ENCODE results near the gene ESYT2.

The ESYT2 gene

GRCh38 chr7:158795272-158795671, 34.0 kb downstream of the ESYT2 start:
- DNase-seq: no peak

GRCh38 chr7:158791107-158791506, 38.2 kb downstream of the ESYT2 start:
- DNase-seq: no peak

- DNase-seq: no peak
Measured at GRCh38 chr7:158789842-158790241, 39.5 kb downstream of the ESYT2 start.

GRCh38 chr7:158786898-158787297, 42.4 kb downstream of the ESYT2 start:
- DNase-seq: no peak

- DNase-seq: no peak
Measured at GRCh38 chr7:158784270-158784669, 45.0 kb downstream of the ESYT2 start.

- peak; percentile 28 for DNase-seq
Measured at GRCh38 chr7:158783595-158783994, 45.7 kb downstream of the ESYT2 start.

GRCh38 chr7:158782761-158783401, 46.4 kb downstream of the ESYT2 start:
- DNase-seq: no peak

- DNase-seq: no peak
Measured at GRCh38 chr7:158781974-158782664, 47.2 kb downstream of the ESYT2 start.

GRCh38 chr7:158781217-158781973, 47.9 kb downstream of the ESYT2 start:
- DNase-seq: no peak

- DNase-seq: no peak
Measured at GRCh38 chr7:158779061-158780000, 50.0 kb downstream of the ESYT2 start.

- DNase-seq: no peak
Measured at GRCh38 chr7:158778471-158778870, 50.8 kb downstream of the ESYT2 start.

- DNase-seq: no peak
Measured at GRCh38 chr7:158777793-158778192, 51.5 kb downstream of the ESYT2 start.

- DNase-seq: no peak
Measured at GRCh38 chr7:158776474-158776873, 52.8 kb downstream of the ESYT2 start.

- DNase-seq: no peak
Measured at GRCh38 chr7:158774952-158775351, 54.4 kb downstream of the ESYT2 start.

GRCh38 chr7:158772916-158773315, 56.4 kb downstream of the ESYT2 start:
- no peak for DNase-seq

GRCh38 chr7:158771213-158771834, 58.0 kb downstream of the ESYT2 start:
- DNase-seq: no peak

GRCh38 chr7:158767707-158768106, 61.6 kb downstream of the ESYT2 start:
- no peak for DNase-seq

- no peak for DNase-seq
Measured at GRCh38 chr7:158766570-158767281, 62.6 kb downstream of the ESYT2 start.

- no peak for DNase-seq
Measured at GRCh38 chr7:158765020-158765419, 64.3 kb downstream of the ESYT2 start.

GRCh38 chr7:158763454-158764033, 65.8 kb downstream of the ESYT2 start:
- no peak for DNase-seq

- DNase-seq: no peak
Measured at GRCh38 chr7:158761945-158762344, 67.4 kb downstream of the ESYT2 start.

Data from NCI-H1436 (cell line).